WTC11 (cell line): ENCODE results near the gene STK11. TPM values are rescaled to one million over a fixed set of nuclear protein-coding genes. Genes with fewer than 3 reads are reported as not detected.

Source experiments
- ATAC-seq: fragments of 200-7000 bp; cut with Tn5 transposase; 2 replicates; pipeline ENCODE4 v1.10.0; 2021; ENCODE audit warnings: mild to moderate bottlenecking, moderate library complexity
- CTCF ChIA-PET: fragments of 300-600 bp; sonication (Branson Sonifier 250); formaldehyde crosslinking; loops from one replicate; lab custom pipeline; 2021; ENCODE audit warnings: antibody characterized with exemption; lab: Charles Lee
- POLR2A ChIA-PET: fragments of 350-600 bp; sonication (Branson Sonifier 250); formaldehyde crosslinking; loops from one replicate; lab custom pipeline; 2021; ENCODE audit warnings: antibody characterized with exemption; lab: Charles Lee
- DNase-seq: peaks from one replicate; pipeline ENCODE4 v3.0.0; 2021; ENCODE audit warnings: low spot score
- H3K27ac Mint-ChIP-seq: 2 replicates; pipeline ENCODE4 v1.8.0; 2021; ENCODE audit warnings: mixed read lengths
- H3K27me3 Mint-ChIP-seq: 2 replicates; pipeline ENCODE4 v1.8.0; 2021; ENCODE audit warnings: low read depth, mild to moderate bottlenecking, moderate library complexity, mixed read lengths
- H3K36me3 Mint-ChIP-seq: 2 replicates; pipeline ENCODE4 v1.8.0; 2021; ENCODE audit warnings: mixed read lengths
- H3K4me1 Mint-ChIP-seq: 2 replicates; pipeline ENCODE4 v1.8.0; 2022; ENCODE audit warnings: mixed read lengths
- H3K4me3 Mint-ChIP-seq: 2 replicates; pipeline ENCODE4 v1.8.0; 2021; ENCODE audit warnings: mild to moderate bottlenecking, moderate library complexity, mixed read lengths
- H3K9me3 Mint-ChIP-seq: 2 replicates; pipeline ENCODE4 v1.8.0; 2021; ENCODE audit warnings: mixed read lengths
- ATF1 ChIP-seq: sonication (generic); formaldehyde crosslinking; IDR thresholded peaks from 2 replicates; pipeline ENCODE4 v1.8.1; 2023; ENCODE audit warnings: mild to moderate bottlenecking, moderate library complexity, missing genetic modification reagents
- FOXP1 ChIP-seq: sonication (generic); formaldehyde crosslinking; IDR thresholded peaks from 2 replicates; pipeline ENCODE4 v1.8.0; 2022; ENCODE audit warnings: missing genetic modification reagents, mild to moderate bottlenecking, moderate library complexity, borderline replicate concordance
- GRHL2 ChIP-seq: fragments of 250-450 bp; sonication (Bioruptor Pico); IDR thresholded peaks from 2 replicates; pipeline ENCODE4 v1.8.0; 2022; ENCODE audit warnings: mild to moderate bottlenecking, moderate library complexity; ENCODE audit not compliant: insufficient replicate concordance, severe bottlenecking
- JAZF1 ChIP-seq: fragments of 250-450 bp; sonication (Bioruptor Pico); IDR thresholded peaks from 2 replicates; pipeline ENCODE4 v1.9.0; 2021; ENCODE audit warnings: moderate library complexity, mild to moderate bottlenecking, inconsistent platforms
- KAT7 ChIP-seq: sonication (generic); formaldehyde crosslinking; IDR thresholded peaks from 2 replicates; pipeline ENCODE4 v1.8.1; 2023; ENCODE audit warnings: missing genetic modification reagents, mild to moderate bottlenecking, borderline replicate concordance
- MXD4 ChIP-seq: fragments of 250-450 bp; sonication (Bioruptor Pico); IDR thresholded peaks from 2 replicates; pipeline ENCODE4 v1.8.0; 2021; ENCODE audit warnings: mild to moderate bottlenecking, moderate library complexity, borderline replicate concordance
- OVOL2 ChIP-seq: fragments of 250-450 bp; sonication (Bioruptor Pico); IDR thresholded peaks from 2 replicates; pipeline ENCODE4 v1.9.0; 2021; ENCODE audit warnings: mild to moderate bottlenecking, borderline replicate concordance
- SOX15 ChIP-seq: fragments of 250-450 bp; sonication (Bioruptor Pico); IDR thresholded peaks from 2 replicates; pipeline ENCODE4 v1.9.0; 2021; ENCODE audit warnings: mild to moderate bottlenecking
- TP53 ChIP-seq: sonication (generic); formaldehyde crosslinking; IDR thresholded peaks from 2 replicates; pipeline ENCODE4 v1.8.1; 2023; ENCODE audit warnings: mild to moderate bottlenecking, missing genetic modification reagents
- ZBTB21 ChIP-seq: sonication (generic); formaldehyde crosslinking; IDR thresholded peaks from 2 replicates; pipeline ENCODE4 v1.8.1; 2023; ENCODE audit warnings: mild to moderate bottlenecking, missing genetic modification reagents, borderline replicate concordance
- ZNF423 ChIP-seq: fragments of 250-450 bp; sonication (Bioruptor Pico); IDR thresholded peaks from 2 replicates; pipeline ENCODE4 v2.1.2; 2022; ENCODE audit warnings: mild to moderate bottlenecking, moderate library complexity
- total RNA-seq: library from RNA; stranded (reverse); gene quantifications from 3 replicates; pipeline ENCODE4 v1.2.3, GENCODE V29; 2021
- TF ChIP-seq, protein P1 (sequence below): fragments of 250-450 bp; sonication (Bioruptor Pico); IDR thresholded peaks from 2 replicates; pipeline ENCODE4 v1.9.0; 2021; ENCODE audit warnings: mild to moderate bottlenecking, borderline replicate concordance
- TF ChIP-seq, protein P2 (sequence below): sonication (generic); formaldehyde crosslinking; IDR thresholded peaks from 2 replicates; pipeline ENCODE4 v1.8.1; 2022; ENCODE audit warnings: mild to moderate bottlenecking, moderate library complexity, missing genetic modification reagents
- TF ChIP-seq, protein P3 (sequence below): sonication (generic); formaldehyde crosslinking; IDR thresholded peaks from 2 replicates; pipeline ENCODE4 v1.8.0; 2023; ENCODE audit warnings: missing genetic modification reagents
- TF ChIP-seq, protein P4 (sequence below): fragments of 250-450 bp; sonication (Bioruptor Pico); IDR thresholded peaks from 2 replicates; pipeline ENCODE4 v2.1.2; 2022; ENCODE audit warnings: mild to moderate bottlenecking, moderate library complexity
- TF ChIP-seq, protein P5 (sequence below): sonication (generic); formaldehyde crosslinking; conservative IDR thresholded peaks from 2 replicates; pipeline ENCODE4 v1.8.1; 2023; ENCODE audit warnings: mild to moderate bottlenecking, low read depth, missing genetic modification reagents, moderate library complexity
- TF ChIP-seq, protein P6 (sequence below): sonication (generic); formaldehyde crosslinking; IDR thresholded peaks from 2 replicates; pipeline ENCODE4 v1.8.1; 2023; ENCODE audit warnings: mild to moderate bottlenecking, missing genetic modification reagents, moderate library complexity

The STK11 gene
- total RNA-seq, 1 experiment from 2014 or later, result 112 TPM

DNA sequence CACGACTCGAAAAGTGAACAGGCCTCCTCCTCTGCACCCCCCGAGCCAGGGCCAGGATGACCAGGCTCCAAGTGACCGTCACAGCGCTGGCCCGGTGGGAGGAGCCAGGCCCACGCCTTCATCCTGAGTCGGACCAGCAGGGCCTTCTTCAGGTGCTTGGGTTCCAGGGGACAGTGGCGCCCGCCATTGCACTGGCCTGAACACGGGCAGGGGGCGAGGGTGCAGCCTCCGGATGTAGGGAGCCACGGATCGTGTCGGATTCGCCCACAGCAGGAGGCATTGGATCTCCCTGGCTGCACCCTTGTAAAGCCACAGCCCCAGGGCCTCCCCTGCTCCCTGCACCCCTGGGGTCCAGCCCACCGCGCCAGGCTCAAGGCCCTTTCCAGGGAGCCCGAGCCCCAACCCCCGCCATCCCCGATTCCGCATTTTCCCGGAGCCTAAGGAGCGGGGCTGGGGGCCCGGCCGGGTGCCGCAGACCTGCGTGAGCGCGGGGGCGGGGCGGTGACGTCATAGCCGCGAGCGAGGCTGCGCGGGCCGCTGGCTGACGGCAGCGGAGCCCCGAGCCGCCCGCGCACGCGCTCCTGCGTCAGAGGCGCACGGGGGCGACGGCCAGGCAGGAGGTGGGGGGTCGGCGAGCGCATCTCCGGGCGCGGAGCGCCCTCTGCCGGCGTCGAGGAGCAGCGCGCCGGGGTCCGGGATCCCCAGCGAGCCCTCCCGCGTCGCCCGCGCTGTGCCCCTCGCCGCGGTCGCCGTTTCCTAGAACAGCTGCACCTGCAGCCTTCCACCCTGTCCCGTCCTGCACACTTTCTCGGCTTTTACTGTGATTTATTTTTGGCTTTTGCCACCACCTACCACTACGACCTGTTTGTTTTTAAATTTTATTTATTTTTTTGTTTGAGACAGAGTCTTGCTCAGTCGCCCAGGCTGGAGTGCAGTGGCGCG lies 34.5 kb downstream of the STK11 start (continued):
- TF ChIP-seq, protein P1, sequence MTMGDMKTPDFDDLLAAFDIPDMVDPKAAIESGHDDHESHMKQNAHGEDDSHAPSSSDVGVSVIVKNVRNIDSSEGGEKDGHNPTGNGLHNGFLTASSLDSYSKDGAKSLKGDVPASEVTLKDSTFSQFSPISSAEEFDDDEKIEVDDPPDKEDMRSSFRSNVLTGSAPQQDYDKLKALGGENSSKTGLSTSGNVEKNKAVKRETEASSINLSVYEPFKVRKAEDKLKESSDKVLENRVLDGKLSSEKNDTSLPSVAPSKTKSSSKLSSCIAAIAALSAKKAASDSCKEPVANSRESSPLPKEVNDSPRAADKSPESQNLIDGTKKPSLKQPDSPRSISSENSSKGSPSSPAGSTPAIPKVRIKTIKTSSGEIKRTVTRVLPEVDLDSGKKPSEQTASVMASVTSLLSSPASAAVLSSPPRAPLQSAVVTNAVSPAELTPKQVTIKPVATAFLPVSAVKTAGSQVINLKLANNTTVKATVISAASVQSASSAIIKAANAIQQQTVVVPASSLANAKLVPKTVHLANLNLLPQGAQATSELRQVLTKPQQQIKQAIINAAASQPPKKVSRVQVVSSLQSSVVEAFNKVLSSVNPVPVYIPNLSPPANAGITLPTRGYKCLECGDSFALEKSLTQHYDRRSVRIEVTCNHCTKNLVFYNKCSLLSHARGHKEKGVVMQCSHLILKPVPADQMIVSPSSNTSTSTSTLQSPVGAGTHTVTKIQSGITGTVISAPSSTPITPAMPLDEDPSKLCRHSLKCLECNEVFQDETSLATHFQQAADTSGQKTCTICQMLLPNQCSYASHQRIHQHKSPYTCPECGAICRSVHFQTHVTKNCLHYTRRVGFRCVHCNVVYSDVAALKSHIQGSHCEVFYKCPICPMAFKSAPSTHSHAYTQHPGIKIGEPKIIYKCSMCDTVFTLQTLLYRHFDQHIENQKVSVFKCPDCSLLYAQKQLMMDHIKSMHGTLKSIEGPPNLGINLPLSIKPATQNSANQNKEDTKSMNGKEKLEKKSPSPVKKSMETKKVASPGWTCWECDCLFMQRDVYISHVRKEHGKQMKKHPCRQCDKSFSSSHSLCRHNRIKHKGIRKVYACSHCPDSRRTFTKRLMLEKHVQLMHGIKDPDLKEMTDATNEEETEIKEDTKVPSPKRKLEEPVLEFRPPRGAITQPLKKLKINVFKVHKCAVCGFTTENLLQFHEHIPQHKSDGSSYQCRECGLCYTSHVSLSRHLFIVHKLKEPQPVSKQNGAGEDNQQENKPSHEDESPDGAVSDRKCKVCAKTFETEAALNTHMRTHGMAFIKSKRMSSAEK (CRISPR knock-in tag), result no peak
- TF ChIP-seq, protein P2, sequence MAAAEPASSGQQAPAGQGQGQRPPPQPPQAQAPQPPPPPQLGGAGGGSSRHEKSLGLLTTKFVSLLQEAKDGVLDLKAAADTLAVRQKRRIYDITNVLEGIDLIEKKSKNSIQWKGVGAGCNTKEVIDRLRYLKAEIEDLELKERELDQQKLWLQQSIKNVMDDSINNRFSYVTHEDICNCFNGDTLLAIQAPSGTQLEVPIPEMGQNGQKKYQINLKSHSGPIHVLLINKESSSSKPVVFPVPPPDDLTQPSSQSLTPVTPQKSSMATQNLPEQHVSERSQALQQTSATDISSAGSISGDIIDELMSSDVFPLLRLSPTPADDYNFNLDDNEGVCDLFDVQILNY (CRISPR knock-in tag), result no peak
- TF ChIP-seq ATF1 (no peak), SOX15 (CRISPR knock-in tag) (no peak), ZNF423 (CRISPR knock-in tag) (peak; percentile 75), ZBTB21 (peak; percentile 98)

DNA sequence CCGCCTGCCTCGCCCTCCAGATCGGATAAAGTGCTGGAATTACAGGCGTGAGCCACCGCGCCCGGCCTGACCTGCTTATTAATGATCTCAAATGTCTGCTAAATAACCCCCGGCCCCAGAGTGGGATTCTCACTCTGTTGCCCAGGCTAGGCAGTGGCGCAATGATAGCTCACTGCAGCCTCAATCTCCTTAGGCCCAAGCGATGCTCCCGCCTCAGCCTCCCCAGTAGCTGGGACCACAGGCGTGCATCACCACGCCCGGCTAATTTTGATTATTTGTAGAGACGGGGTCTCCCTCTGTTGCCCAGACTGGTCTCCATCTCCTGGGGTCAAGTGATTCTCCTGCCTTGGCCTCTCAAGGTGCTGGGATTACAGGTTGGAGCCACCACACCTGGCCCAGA lies 35.3 kb downstream of the STK11 start:
- no peak for ATAC-seq
- ChIA-PET CTCF (interaction anchor here (0.6 to 9.7 kb wide), 15 partner anchors 16 to 595 kb away, joined by 3 to 648 read pairs (median 4); partner anchors contain the start of genes ARHGAP45, CIRBP and GPX4), POLR2A (interaction anchor here (1.7 kb wide), 1 partner anchor 28 kb away, joined by 4 read pairs; no protein-coding TSS in a partner anchor)
- TF ChIP-seq, protein P3, sequence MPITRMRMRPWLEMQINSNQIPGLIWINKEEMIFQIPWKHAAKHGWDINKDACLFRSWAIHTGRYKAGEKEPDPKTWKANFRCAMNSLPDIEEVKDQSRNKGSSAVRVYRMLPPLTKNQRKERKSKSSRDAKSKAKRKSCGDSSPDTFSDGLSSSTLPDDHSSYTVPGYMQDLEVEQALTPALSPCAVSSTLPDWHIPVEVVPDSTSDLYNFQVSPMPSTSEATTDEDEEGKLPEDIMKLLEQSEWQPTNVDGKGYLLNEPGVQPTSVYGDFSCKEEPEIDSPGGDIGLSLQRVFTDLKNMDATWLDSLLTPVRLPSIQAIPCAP (CRISPR knock-in tag), result no peak
- no peak for TF ChIP-seq FOXP1 (CRISPR knock-in tag)
- TF ChIP-seq TP53 (CRISPR knock-in tag), result no peak
- no peak for TF ChIP-seq ZNF423 (CRISPR knock-in tag)
- no peak for TF ChIP-seq KAT7 (CRISPR knock-in tag)
- TF ChIP-seq MXD4, result no peak
- no peak for TF ChIP-seq JAZF1 (CRISPR knock-in tag)
- no peak for TF ChIP-seq OVOL2 (CRISPR knock-in tag)
- Mint-ChIP-seq H3K27me3 (peaks cover 4% of the 10 kb centered on the region; the same call in 1 of the 2 replicates), H3K27ac (no peak overlapping the region), H3K9me3 (no peaks in the 10 kb centered on the region), H3K4me3 (peak overlapping the region; percentile 75), H3K36me3 (no peaks in the 10 kb centered on the region), H3K4me1 (peaks cover 22% of the 10 kb centered on the region)
- DNase-seq, result no peak

DNA sequence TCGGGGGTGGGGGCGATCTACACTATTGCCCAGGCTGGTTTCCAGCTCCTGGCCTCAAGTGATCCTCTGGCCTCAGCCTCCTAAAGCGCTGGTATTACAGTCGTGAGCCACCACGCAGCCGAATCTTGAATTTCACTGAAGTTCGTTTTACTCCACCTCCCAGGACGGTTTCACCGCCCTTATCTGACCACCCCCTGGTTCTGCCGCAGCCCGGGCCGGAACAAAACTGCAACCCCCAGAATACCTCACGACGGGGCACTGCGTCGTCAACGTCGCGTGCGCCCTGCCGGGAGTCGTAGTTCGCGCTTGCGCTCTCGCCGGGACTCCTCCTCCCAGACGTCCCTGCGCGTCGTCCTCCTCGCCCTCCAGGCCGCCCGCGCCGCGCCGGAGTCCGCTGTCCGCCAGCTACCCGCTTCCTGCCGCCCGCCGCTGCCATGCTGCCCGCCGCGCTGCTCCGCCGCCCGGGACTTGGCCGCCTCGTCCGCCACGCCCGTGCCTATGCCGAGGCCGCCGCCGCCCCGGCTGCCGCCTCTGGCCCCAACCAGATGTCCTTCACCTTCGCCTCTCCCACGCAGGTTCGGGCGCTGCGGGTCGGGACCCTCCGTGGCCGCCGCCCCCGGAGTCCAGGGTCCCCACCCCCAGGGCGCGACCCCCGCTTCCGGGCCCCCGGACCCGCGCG lies 36.0 kb downstream of the STK11 start, which contains the start of gene ATP5F1D:
Gene ATP5F1D (plus strand): TSS at position 335 of the 679 bp plus-strand sequence. CDS start 100 bp downstream, at position 435.
- ChIA-PET CTCF (interaction anchor here (0.7 to 9.7 kb wide), 11 partner anchors 19 to 177 kb away, joined by 3 to 648 read pairs (median 6); partner anchors contain the start of genes ARHGAP45, CIRBP and GPX4), POLR2A (interaction anchor here (1.7 kb wide), 1 partner anchor 27 kb away, joined by 4 read pairs; no protein-coding TSS in a partner anchor)
- H3K27me3 Mint-ChIP-seq, result peaks cover 4% of the 10 kb centered on the region; the same call in 1 of the 2 replicates
- peaks cover 26% of the 10 kb centered on the region for H3K4me1 Mint-ChIP-seq
- peak; percentile 43 for ATAC-seq
- peak within 1 kb of the TSS; percentile 86 for H3K4me3 Mint-ChIP-seq
- no peaks in the 10 kb centered on the region for H3K9me3 Mint-ChIP-seq
- H3K27ac Mint-ChIP-seq, result peak within 1 kb of the TSS; percentile 87
- no peaks in the 10 kb centered on the region for H3K36me3 Mint-ChIP-seq
- DNase-seq, result peak; percentile 95
- TF ChIP-seq, protein P4, sequence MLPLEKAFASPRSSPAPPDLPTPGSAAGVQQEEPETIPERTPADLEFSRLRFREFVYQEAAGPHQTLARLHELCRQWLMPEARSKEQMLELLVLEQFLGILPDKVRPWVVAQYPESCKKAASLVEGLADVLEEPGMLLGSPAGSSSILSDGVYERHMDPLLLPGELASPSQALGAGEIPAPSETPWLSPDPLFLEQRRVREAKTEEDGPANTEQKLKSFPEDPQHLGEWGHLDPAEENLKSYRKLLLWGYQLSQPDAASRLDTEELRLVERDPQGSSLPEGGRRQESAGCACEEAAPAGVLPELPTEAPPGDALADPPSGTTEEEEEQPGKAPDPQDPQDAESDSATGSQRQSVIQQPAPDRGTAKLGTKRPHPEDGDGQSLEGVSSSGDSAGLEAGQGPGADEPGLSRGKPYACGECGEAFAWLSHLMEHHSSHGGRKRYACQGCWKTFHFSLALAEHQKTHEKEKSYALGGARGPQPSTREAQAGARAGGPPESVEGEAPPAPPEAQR (CRISPR knock-in tag), result no peak
- TF ChIP-seq, protein P5, sequence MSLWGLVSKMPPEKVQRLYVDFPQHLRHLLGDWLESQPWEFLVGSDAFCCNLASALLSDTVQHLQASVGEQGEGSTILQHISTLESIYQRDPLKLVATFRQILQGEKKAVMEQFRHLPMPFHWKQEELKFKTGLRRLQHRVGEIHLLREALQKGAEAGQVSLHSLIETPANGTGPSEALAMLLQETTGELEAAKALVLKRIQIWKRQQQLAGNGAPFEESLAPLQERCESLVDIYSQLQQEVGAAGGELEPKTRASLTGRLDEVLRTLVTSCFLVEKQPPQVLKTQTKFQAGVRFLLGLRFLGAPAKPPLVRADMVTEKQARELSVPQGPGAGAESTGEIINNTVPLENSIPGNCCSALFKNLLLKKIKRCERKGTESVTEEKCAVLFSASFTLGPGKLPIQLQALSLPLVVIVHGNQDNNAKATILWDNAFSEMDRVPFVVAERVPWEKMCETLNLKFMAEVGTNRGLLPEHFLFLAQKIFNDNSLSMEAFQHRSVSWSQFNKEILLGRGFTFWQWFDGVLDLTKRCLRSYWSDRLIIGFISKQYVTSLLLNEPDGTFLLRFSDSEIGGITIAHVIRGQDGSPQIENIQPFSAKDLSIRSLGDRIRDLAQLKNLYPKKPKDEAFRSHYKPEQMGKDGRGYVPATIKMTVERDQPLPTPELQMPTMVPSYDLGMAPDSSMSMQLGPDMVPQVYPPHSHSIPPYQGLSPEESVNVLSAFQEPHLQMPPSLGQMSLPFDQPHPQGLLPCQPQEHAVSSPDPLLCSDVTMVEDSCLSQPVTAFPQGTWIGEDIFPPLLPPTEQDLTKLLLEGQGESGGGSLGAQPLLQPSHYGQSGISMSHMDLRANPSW (CRISPR knock-in tag), result no peak
- TF ChIP-seq, protein P3 (CRISPR knock-in tag), result no peak
- TF ChIP-seq, protein P6, sequence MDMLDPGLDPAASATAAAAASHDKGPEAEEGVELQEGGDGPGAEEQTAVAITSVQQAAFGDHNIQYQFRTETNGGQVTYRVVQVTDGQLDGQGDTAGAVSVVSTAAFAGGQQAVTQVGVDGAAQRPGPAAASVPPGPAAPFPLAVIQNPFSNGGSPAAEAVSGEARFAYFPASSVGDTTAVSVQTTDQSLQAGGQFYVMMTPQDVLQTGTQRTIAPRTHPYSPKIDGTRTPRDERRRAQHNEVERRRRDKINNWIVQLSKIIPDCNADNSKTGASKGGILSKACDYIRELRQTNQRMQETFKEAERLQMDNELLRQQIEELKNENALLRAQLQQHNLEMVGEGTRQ (CRISPR knock-in tag), result peak; percentile 59
- TF ChIP-seq GRHL2 (CRISPR knock-in tag), result no peak
